ENCODE data around the gene TALDO1.

The TALDO1 gene

GRCh38 chr11:770642-771616 is 23.7 kb downstream of the TALDO1 start:
- no peak for DNase-seq

GRCh38 chr11:771617-772204 is 24.4 kb downstream of the TALDO1 start:
- no peak for DNase-seq

GRCh38 chr11:772429-773390 is 25.4 kb downstream of the TALDO1 start:
- no peak for DNase-seq

- no peak for DNase-seq
Measured at GRCh38 chr11:773425-773824, 26.2 kb downstream of the TALDO1 start.

- no peak for DNase-seq
Measured at GRCh38 chr11:773830-774229, 26.6 kb downstream of the TALDO1 start.

GRCh38 chr11:774873-775592 is 27.8 kb downstream of the TALDO1 start:
- DNase-seq, result no peak

GRCh38 chr11:776263-776560 is 28.9 kb downstream of the TALDO1 start:
- no peak for DNase-seq

- DNase-seq, result peak; percentile 22
Measured at GRCh38 chr11:776561-777287, 29.5 kb downstream of the TALDO1 start.

GRCh38 chr11:777288-778255 is 30.3 kb downstream of the TALDO1 start, which contains the start of gene GATD1:
GATD1 (minus strand) TSS chr11:777487; CDS start chr11:777462, 25 bp downstream.
- DNase-seq, result peak; percentile 94

GRCh38 chr11:778976-779954 is 32.0 kb downstream of the TALDO1 start:
- DNase-seq, result no peak

GRCh38 chr11:779955-780532 is 32.8 kb downstream of the TALDO1 start:
- DNase-seq, result no peak

- no peak for DNase-seq
Measured at GRCh38 chr11:782264-783174, 35.3 kb downstream of the TALDO1 start.

- DNase-seq, result no peak
Measured at GRCh38 chr11:783581-784015, 36.3 kb downstream of the TALDO1 start.

GRCh38 chr11:786235-787083 is 39.2 kb downstream of the TALDO1 start:
- DNase-seq, result no peak

GRCh38 chr11:787084-787675 is 39.9 kb downstream of the TALDO1 start:
- no peak for DNase-seq

GRCh38 chr11:788009-788640 is 40.9 kb downstream of the TALDO1 start:
- no peak for DNase-seq
